HG03196 (cell line): Measurements from ENCODE around the gene IARS1.

Experiments
- ATAC-seq: cut with Tn5 transposase; IDR thresholded peaks from one replicate; pipeline ENCODE4 v1.9.1; 2021; ENCODE audit not compliant: unreplicated experiment

Gene IARS1

DNA sequence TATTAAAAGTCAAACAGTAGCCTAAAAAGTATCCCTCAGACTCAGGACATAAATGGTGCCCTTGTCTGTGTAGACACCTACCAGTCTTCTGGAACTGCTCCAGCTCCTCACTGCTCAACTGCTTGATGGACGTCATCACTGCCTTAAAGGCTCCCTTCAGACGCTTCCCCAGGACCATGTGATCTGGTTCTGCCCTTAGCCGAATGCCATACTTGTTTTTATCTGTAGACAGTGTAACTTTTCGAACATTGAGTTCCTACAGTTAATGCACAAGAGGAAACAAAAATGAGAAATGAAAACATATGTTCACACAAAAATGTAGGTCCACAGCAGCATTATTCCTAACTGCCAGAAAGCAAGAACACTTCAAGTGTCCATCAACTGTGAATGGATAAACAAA, 46.2 kb downstream of the IARS1 start:
- ATAC-seq, result no peak

DNA sequence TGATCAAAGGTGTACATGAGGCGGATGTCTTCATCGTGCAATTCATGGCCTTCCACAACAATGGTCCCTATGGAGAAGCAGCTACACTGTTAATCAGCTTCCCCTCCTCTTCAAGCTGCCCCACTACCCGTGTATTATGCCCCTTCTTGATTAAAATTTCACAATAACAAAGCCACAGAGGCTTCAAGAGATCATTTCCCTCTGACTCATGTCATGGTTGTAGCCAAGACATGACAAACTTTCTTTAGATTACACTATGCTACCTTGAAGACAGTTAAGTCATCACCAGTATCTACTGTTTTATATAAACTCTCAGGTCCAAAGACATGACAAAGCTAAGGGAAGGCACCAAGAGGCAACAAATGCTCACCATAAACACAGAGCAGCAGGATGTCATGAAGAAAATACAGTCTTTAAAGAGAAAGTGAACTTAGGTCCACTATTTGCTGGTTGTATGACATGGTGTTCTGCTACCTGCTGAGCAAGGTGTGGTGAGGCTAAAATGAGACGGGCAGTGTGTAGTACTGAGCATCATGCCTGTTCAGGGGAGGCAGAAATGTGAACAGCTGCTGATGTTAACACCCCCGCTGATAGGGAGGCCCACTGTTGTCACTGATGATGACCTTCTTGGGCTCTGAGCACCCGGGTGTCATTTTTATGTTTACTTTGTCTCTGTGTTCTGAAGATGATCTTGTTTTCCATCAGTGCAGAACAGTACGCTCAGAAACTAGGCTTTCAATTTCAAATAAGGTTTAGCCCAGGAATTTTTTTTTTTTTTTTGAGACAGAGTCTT, 48.3 kb downstream of the IARS1 start:
- no peak for ATAC-seq
